HuH-7.5 (cell line): ENCODE results near the gene PRPF6.

Experiments used
- DNase-seq: peaks from one replicate; pipeline ENCODE4 v3.0.0; 2011; ENCODE audit warnings: low spot score

The PRPF6 gene, protein sequence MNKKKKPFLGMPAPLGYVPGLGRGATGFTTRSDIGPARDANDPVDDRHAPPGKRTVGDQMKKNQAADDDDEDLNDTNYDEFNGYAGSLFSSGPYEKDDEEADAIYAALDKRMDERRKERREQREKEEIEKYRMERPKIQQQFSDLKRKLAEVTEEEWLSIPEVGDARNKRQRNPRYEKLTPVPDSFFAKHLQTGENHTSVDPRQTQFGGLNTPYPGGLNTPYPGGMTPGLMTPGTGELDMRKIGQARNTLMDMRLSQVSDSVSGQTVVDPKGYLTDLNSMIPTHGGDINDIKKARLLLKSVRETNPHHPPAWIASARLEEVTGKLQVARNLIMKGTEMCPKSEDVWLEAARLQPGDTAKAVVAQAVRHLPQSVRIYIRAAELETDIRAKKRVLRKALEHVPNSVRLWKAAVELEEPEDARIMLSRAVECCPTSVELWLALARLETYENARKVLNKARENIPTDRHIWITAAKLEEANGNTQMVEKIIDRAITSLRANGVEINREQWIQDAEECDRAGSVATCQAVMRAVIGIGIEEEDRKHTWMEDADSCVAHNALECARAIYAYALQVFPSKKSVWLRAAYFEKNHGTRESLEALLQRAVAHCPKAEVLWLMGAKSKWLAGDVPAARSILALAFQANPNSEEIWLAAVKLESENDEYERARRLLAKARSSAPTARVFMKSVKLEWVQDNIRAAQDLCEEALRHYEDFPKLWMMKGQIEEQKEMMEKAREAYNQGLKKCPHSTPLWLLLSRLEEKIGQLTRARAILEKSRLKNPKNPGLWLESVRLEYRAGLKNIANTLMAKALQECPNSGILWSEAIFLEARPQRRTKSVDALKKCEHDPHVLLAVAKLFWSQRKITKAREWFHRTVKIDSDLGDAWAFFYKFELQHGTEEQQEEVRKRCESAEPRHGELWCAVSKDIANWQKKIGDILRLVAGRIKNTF

DNA sequence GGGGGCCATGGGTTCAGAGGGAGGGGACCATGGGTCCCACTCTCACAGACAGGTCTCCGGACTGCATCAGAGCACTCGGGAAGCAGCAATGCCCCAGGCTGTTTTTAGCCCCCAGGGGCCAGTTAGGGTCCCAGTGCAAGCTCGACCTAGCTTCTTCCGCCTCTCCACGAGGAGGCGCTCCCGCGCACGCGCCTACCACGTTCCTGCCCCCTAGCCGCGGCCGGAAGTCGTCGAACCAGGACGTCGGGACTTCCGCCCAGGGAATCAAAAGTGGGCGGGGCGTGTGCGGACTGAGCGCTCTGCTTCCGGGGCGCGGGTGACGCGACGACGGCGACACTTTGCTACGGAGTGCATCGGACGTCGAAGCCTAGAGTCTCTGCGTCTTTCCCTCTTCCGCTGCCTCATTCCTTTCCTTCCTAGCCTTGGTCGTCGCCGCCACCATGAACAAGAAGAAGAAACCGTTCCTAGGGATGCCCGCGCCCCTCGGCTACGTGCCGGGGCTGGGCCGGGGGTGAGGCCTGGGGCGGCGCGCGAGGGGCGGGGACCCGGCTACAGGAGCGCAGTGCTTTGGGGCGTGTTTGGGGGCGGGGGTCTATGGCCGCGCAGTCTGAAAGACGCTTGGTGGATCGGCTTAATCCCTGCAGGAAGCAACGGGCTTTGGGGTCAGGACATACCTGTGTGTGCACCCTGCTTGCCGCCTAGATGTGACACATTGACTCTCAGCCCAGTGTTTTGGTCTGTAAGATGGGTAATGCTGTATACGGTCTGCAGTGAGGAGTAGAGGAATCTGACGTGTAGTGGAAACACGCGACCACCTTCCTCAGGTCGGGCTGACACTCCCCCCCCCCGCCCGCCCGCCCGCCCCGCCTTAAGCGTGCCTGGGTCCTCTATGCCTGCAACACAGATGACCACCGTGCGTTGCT is at the start of gene PRPF6:
Gene PRPF6 (plus strand): TSS at position 327 of the 923 bp plus-strand sequence. CDS start 114 bp downstream, at position 441.
- peak; percentile 98 for DNase-seq

DNA sequence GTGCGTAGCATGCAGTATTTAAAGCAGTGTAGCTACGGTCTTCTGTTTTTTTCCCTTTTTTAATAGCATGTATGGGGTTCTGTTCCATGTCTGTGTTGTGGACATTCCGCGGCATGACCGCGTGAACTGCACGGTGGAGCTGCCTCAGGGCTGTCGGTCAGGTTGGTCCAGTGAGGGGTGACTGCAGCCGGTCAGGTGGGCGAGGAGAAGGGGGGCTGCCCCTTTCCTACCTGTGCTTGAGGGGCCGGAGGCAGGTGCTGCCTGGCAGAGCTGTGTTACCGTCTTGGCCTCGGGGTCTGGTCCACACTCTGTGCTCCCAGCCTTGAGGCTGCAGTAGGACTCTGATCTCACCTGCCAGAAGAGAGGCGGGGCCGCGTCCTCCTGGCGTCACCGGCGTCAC is 49.2 kb upstream of the PRPF6 start:
- DNase-seq = no peak

DNA sequence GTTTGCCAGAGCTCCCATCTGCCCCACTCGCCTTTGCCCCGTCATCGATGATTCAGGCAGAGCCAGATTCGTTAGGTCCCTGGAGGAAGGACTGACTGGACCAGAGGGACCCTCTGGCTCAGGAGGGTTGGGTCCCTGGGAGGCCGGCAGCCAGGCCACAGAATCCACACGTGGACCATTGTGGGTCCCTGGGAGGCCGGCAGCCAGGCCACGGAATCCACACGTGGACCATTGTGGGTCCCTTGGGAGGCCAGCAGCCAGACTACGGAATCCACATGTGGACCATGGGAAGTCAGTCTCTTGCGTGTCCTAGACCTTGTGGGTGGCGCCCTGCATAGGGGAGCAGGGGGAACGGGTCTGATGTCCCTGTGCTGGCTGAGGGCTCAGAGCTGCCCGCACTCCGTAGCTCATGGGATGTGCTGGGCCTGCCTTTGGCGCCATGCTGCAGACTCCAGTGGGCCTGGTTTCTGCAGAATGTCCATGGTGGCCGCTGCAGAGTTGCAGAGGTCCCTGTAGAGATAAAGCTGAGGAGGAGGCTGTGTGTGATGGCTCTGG is 48.2 kb upstream of the PRPF6 start:
- no peak for DNase-seq

DNA sequence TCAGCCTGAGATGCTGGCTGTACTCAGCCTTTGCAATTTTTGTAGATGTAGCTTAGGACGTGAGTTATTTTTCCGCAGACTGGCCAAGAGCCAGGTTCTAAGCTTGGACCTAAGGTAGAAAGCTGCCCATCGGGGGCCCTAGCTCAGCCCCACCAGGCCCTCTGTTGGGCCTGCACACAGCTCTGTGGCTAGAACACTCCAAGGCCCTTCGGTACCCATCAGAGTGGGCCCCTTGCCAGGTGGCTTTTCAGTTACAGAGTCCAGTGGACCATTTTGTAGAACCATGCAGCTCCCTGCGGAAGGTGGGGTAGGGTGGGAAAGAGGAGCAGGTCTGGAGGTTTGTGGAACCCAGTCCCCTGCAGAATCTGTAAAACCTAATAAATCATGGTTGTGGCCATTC is 47.3 kb upstream of the PRPF6 start:
- no peak for DNase-seq

DNA sequence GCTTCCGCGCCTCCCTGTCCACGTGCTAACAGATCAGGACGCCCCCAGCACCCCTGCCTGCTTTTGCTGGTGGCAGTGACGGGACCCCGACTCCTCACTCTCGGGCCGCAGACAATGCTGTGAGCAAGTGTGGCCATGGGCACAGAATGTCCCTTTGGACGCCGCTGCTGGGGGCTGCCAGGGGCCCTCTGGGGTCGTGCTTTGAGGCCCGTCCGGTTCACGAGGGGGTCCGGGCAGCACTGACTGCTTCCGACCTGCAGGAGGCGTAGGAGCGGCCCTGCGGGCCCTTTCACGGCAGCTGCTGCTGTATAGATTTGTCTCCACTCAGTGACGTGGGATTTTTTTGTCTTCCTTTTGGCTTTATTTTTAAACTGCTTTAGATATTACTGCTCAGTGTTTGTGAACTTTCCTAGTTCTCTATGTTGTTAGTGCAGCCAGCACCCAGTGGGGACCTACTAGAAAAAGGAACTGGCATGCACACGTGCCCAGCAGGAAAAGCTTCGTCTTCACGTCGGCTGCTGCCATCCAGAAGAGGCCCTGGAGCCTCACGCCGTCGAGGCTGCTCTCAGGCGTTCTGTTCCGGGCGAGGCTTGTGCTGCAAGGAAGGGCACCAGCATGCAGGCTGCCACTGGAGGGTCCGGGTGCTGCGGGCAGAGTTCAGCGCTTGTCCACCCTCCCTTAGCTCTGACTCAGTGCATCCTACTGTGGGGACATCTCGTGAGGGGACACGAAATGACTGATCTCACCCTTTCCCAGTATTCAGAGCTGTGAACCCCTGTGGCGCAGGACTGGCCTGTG is 46.5 kb upstream of the PRPF6 start:
- no peak for DNase-seq

DNA sequence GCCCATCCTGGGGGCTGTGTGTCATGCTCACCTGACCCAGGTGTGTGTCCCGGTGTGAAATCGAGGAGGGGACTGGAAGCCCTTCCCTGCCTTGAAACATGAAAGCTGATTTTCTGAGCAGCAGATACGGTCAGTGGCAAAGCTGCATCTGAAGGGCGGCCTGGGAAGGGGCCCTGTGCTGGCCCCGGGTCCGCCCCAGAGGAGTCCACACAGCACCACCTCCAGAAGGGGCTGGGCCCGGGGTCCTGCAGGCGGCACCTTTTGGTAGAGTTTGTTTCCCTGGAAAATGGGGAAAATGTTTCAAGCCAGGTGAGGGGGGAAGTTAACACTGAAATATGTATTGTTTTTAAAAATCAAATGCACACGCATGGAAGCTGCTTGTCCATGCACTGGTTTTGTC is 45.5 kb upstream of the PRPF6 start:
- no peak for DNase-seq

DNA sequence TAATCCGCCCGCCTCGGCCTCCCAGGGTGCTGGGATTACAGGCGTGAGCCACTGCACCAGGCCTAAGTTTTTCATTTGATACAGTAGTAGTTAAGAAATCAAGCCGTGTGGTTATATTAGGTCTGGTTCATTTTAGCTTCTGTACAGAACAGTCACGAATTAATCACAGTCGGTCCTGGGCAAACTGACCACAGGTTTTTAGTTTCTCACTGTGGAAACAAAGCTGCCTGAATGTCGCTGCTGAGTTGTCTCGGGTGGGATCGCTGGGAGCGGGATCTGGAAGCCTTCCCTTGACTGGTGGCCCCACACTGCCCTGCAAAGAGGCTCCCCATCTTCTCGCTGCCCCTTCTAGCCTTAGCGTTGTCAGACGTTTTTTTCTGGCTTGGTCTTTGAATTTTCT is 43.3 kb upstream of the PRPF6 start:
- DNase-seq = no peak

DNA sequence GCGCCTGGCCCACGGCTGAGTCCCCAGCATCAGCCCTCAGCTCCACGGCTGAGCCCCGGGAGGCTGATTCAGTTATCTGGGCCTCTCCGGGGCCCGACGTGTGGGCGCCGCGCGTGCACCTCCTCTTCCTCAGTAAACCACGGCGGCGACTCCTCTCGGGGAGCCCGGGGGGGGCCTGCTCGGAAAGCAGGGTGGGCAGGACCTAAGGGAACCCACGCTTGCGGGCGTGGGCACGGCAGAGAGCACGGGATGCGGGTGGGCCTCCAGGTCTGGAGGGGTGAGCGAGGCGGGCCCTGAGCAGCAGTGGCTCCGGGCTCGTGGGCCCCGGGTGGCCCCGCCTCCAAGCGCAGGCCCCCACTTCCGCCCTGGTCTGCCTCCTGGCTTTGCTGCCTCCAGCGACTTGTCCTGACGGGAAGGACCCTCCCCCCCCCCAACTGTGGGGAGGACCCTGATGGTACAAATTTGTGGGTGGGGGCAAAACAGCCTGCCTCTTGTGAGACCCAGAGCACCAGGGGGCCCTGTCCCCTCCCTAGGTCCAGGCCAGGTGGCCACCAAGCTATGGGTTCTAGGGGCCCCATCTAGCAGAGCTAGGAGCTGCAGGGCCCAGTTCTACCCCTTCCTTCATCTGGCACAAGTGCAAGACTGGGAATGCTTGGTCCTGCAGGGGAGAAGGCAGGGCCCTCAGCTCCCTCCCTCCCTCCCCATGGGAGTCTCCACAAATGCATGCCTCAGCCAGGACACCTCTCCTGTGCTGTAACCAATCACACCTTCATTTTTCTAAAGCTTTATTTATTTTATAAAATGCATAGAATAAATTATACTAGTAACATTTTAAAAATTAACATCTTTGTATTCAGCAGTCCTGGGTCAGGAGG is 41.6 kb upstream of the PRPF6 start:
- DNase-seq = no peak

DNA sequence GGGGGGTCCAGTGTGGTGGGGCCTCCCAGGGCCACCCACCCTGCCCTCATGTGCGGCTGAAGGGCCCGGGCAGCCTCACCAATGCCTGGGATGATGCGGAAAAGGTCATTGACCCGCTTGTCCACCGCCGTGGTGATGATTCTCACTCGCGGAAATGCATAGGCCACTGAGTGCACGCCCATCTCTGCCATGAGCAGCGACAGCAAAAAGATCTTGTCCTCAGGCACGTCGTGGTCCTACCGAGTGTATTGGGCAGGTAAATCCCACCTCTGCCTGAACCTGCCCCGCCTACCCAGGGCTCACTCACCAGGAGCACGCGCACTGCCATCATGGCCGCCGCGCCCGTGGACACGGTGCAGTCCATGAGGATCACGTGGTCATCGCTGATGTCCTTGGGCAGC is 40.9 kb upstream of the PRPF6 start:
- no peak for DNase-seq

DNA sequence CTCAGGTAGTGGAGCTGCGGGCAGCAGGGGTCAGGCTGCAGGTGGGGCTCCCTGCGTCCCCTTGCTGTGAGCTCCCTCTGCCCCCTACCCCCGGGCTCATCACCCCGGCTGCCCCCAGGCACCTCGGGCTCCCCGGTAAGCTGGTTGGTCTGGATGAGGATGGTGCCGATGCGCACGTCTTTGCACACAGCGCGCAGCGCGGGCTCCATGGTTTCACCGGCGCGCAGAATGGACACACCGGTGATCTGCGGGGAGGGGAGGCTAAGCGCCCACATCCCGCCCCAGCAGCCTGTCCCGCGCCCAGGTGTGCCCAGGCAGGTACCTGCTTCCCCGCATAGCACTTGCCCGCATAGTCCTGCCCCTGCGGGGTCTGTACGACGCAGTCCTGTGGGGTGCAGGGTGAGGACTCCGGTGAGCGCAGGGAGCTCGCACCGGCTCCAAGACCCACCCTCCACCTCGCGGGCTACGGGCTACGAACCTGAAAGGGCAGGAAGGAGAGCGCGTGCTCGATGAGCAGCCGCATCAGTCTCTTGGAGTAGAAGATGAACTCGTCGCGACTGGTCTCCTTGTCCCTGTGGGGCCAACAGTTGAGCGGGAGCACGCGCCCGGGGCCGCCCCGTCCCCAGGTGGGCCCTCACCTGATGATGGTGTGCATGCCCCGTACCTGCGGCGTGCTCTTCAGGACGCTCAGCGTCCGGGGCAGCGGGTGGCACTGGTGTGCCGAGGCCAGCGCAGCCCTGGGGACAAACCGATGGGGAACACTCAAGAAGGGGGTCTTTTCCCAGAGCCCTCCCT is 40.3 kb upstream of the PRPF6 start:
- DNase-seq = no peak

DNA sequence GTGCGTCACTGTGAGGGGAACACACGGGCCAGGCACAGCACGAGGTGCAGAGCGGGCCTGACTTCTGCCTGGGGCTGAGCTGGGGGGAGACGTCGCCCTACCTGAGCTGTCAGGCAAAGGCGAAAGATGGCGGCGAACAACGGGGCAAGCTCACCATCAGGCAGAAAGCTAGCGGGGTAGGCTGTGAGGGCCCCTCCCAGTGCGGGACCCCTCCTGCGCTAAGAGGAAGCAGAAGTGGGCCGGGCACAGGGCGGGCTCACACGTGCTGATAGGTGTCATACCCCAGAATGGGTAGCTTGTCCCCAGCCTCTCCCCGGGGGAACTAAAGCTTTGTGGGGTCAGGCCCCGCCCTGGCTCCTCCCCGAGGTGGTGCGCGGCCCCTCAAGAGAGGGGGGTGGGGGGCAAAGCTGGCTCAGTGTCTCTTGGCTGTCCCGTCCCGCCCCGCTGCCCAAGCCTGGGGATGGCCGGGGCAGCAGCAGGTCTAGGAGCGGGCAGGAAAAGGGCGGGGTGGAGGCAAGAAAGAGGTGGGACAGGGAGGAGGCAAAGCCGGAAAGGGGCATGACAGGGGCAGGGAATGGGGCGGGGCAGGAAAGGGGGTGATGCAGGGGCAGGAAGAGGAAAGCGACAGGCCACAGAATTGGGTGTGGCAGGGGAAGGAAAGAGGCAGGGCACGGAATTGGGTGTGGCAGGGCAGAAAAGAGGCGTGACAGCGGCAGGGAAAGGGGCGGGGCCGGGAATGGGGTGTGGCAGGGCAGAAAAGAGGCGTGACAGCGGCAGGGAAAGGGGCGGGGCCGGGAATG is 39.5 kb upstream of the PRPF6 start:
- DNase-seq = no peak

DNA sequence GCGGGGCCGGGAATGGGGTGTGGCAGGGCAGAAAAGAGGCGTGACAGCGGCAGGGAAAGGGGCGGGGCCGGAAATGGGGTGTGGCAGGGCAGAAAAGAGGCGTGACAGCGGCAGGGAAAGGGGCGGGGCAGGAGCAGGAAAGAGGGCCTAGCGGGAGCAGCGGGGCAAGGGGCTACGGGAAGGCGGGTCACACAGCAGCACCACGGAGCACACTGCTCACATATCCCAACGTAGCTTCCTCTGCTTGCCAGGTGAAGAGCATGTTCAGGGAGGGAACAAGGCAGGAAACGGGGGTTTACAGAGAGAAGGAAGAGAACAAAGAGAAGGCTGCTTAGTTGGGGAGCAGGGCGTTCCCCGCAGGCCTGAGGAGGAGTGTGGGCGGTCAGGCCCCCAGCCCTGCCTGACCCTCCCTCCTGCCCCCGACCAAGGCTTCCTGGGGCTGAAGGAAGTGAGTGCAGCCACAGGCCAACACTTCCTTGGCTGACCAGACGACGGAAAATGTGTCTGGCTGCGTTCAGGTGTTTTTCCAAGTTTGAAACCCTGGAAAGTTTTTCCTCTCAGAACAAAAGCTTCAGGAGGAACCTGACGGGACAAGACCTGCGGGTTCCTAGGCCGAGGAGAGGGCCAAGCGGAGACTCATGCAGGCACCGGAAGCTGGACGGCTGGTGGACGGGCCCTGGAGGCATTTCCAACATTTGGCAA is 38.5 kb upstream of the PRPF6 start:
- DNase-seq = no peak

DNA sequence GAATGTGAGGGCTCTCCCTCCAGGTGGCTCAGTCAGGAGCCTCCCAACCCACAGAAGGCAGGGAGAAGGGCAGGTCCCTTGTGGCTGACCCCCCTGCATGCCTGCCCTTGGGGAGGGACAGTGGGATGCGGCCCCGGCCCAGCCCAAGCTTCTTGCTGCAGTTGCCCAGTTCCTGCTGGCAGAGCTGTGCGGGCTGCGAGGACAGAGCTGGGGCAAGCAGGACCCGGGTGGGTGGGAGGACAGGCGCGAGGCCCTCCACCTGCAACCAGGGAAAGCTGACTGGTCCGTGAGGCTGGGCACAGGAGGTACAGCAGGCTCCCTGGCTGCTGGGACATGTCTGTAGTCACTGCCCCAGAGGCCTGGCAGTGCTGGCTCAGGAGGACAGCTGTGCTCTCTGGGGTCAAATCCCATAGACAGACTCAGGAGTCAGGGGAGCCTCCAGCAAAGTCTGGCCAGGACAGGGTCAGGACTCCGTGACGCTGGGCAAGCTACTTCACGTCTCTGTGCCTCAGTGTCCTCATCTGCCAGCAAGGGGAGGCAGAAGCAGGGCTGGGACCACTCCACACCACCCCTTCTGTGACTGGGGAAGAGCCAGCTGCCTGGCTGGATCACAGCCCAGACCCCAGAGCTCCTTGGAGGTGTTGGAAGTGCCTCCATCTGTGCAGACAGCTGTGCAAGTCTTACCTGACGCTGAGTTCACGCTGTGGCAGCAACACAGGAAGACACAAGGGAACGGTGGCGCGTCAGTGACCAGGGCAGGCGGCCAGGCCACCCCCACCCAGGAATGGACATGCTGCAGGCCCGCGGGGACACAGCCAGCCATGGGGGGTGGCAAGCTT is 37.7 kb upstream of the PRPF6 start:
- DNase-seq = no peak

DNA sequence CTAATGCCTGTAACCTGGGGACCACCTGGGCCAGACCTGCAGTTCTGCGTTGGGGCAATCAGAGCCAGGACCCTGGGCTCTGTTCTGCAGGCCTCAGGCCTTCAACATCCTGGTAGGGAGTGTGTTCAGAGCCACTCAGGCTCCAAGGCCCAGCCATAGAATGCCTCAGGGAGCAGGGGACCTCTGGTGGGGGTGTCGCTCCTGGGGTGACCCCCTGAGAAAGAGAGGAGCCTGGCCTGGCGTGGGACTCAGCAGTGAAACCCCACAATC is 37.2 kb upstream of the PRPF6 start:
- no peak for DNase-seq

DNA sequence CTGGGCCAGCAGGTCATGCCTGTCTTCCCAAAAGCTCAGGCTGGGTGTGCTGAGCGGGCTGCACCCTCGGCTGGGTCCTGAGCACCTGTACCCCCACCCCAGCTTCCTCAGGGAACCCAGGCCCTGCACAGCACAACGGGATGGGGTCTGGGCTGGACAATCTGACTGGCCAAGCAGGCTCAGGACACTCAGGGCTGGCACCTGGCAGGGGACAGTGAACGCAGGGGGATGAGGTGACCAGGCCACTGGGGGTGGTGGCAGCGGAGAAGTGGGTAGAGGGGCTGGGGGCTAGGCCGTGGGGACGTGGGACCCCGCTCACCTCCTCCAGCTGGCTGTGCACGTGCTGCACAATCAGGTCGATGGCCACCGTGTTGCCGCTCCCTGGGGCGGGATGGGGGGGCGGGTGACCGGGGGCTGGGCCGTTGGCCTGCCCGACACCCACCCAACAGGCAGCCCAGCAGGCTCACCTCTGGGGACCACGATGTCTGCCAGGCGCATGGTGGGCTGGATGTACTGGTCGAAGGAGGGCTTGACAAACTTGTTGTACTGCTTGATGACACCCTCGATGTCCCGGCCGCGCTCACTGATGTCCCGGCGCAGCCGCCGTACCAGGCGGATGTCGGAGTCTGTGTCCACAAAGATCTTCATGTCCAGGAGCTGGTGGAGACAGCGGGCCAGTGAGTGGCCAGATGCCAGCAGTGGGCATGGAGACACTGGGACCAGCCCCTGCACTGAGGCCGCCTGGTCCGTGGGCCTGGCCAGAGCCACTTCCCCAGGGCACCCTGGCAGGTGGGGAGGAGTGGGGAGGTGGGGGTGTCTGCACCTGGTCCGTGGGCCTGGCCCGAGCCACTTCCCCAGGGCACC is 36.6 kb upstream of the PRPF6 start:
- DNase-seq = no peak
